IMR-90 (cell line): ENCODE measurements around the gene GPRIN2. TPM values are rescaled to one million over a fixed set of nuclear protein-coding genes. Genes with fewer than 3 reads are reported as not detected.

ENCODE experiments used
- ATAC-seq: fragments of 200-7000 bp; cut with Tn5 transposase; 2 replicates; pipeline ENCODE4 v1.9.1; 2020; ENCODE audit warnings: low read depth, mild to moderate bottlenecking, moderate library complexity
- BruUV-seq: library from RNA; stranded (reverse); fragments of 400-500 nt; replicated peaks from 2 replicates; lab custom pipeline; 2021; lab: Mats Ljungman, UMichigan
- CTCF ChIA-PET: fragments of 300-600 bp; formaldehyde crosslinking; extraction: SDS; loops from one replicate; lab custom pipeline; 2021; ENCODE audit warnings: antibody characterized with exemption; lab: Yijun Ruan, JAX
- POLR2A ChIA-PET: fragments of 300-600 bp; sonication (Branson Sonifier 250); formaldehyde crosslinking; loops from one replicate; lab custom pipeline; 2022; ENCODE audit warnings: antibody characterized with exemption; ENCODE audit not compliant: unreplicated experiment; lab: Charles Lee
- DNase-seq: peaks from one replicate; pipeline ENCODE4 v3.0.0; 2013
- H2AFZ ChIP-seq: replicated peaks from 2 replicates; pipeline ENCODE3; 2013; ENCODE audit warnings: low read length, mild to moderate bottlenecking; ENCODE audit not compliant: poor library complexity
- H2AK5ac ChIP-seq: 2 replicates; pipeline ENCODE4 v1.6.1; 2013; ENCODE audit warnings: low read depth, low read length, inconsistent platforms
- H2AK9ac ChIP-seq: replicated peaks from 2 replicates; pipeline ENCODE3; 2013; ENCODE audit warnings: mild to moderate bottlenecking, low read depth, low read length, moderate library complexity; ENCODE audit not compliant: poor library complexity
- H2BK120ac ChIP-seq: 2 replicates; pipeline ENCODE4 v1.6.1; 2013; ENCODE audit warnings: low read depth, low read length, inconsistent platforms
- H2BK15ac ChIP-seq: 3 replicates; pipeline ENCODE4 v1.6.1; 2013; ENCODE audit warnings: low read depth, low read length, inconsistent platforms
- H2BK20ac ChIP-seq: 2 replicates; pipeline ENCODE4 v1.6.1; 2013; ENCODE audit warnings: low read depth, mild to moderate bottlenecking, inconsistent platforms, low read length, moderate library complexity
- H2BK5ac ChIP-seq: 2 replicates; pipeline ENCODE4 v1.6.1; 2013; ENCODE audit warnings: mild to moderate bottlenecking, low read depth, low read length, inconsistent platforms; ENCODE audit not compliant: poor library complexity, severe bottlenecking
- H3K14ac ChIP-seq: replicated peaks from 2 replicates; pipeline ENCODE4 v1.6.1; 2013; ENCODE audit warnings: low read depth, low read length, inconsistent platforms
- H3K18ac ChIP-seq: 2 replicates; pipeline ENCODE4 v1.6.1; 2013; ENCODE audit warnings: low read depth, low read length, control low read depth
- H3K23ac ChIP-seq: 2 replicates; pipeline ENCODE4 v1.6.1; 2013; ENCODE audit warnings: low read depth, low read length, inconsistent platforms
- H3K27ac ChIP-seq: 2 replicates; pipeline ENCODE4 v1.5.1; 2013; ENCODE audit warnings: mild to moderate bottlenecking, control low read depth, low read length; ENCODE audit not compliant: insufficient read depth
- H3K27me3 ChIP-seq: 2 replicates; pipeline ENCODE4 v1.6.1; 2013; ENCODE audit warnings: low read length; ENCODE audit not compliant: control insufficient read depth, insufficient read depth
- H3K36me3 ChIP-seq: 2 replicates; pipeline ENCODE4 v1.6.1; 2013; ENCODE audit warnings: low read length, mixed read lengths; ENCODE audit not compliant: control insufficient read depth, insufficient read depth
- H3K4ac ChIP-seq: 2 replicates; pipeline ENCODE4 v1.6.1; 2013; ENCODE audit warnings: low read depth, low read length, inconsistent platforms
- H3K4me1 ChIP-seq: 2 replicates; pipeline ENCODE4 v1.6.1; 2013; ENCODE audit warnings: low read length, mixed read lengths; ENCODE audit not compliant: control insufficient read depth, insufficient read depth
- H3K4me2 ChIP-seq: 2 replicates; pipeline ENCODE4 v1.6.1; 2013; ENCODE audit warnings: low read depth, mild to moderate bottlenecking, control low read depth, low read length, moderate library complexity
- H3K4me3 ChIP-seq: 2 replicates; pipeline ENCODE4 v1.5.1; 2013; ENCODE audit warnings: low read depth, mild to moderate bottlenecking, control low read depth, low read length, moderate library complexity; ENCODE audit not compliant: insufficient read depth
- H3K56ac ChIP-seq: 2 replicates; pipeline ENCODE4 v1.6.1; 2013; ENCODE audit warnings: low read length, inconsistent platforms; ENCODE audit not compliant: insufficient read depth; ENCODE audit errors: extremely low read depth
- H3K79me1 ChIP-seq, 2 experiments: 2 replicates each; pipeline ENCODE4 v1.6.1; 2013; ENCODE audit warnings: low read length in 2 of 2, inconsistent platforms in 1 of 2, low read depth in 1 of 2
- H3K9ac ChIP-seq: 2 replicates; pipeline ENCODE4 v1.6.1; 2013; ENCODE audit warnings: low read depth, low read length, control low read depth
- H3K9me1 ChIP-seq: 2 replicates; pipeline ENCODE4 v1.6.1; 2013; ENCODE audit warnings: low read length, inconsistent platforms; ENCODE audit not compliant: insufficient read depth
- H3K9me3 ChIP-seq: 2 replicates; pipeline ENCODE4 v1.6.1; 2013; ENCODE audit warnings: low read length; ENCODE audit not compliant: control insufficient read depth, insufficient read depth
- H4K20me1 ChIP-seq: 2 replicates; pipeline ENCODE4 v1.6.1; 2013; ENCODE audit warnings: low read length, inconsistent platforms; ENCODE audit not compliant: insufficient read depth
- H4K5ac ChIP-seq: 2 replicates; pipeline ENCODE4 v1.6.1; 2013; ENCODE audit warnings: mild to moderate bottlenecking, low read depth, low read length, control low read depth
- H4K8ac ChIP-seq, 2 experiments: 2 replicates each; pipeline ENCODE4 v1.6.1; 2013; ENCODE audit warnings: low read depth in 2 of 2, low read length in 2 of 2, control low read depth in 1 of 2, inconsistent platforms in 1 of 2
- H4K91ac ChIP-seq: 2 replicates; pipeline ENCODE4 v1.6.1; 2013; ENCODE audit warnings: low read depth, low read length, inconsistent platforms; ENCODE audit not compliant: insufficient read depth
- BHLHE40 ChIP-seq: fragments of 150-350 bp; IDR thresholded peaks from 2 replicates; pipeline ENCODE4 v1.6.1; 2016; ENCODE audit warnings: mild to moderate bottlenecking, low read depth, low read length
- CEBPB ChIP-seq: IDR thresholded peaks from 2 replicates; pipeline ENCODE4 v1.6.1; 2012; ENCODE audit warnings: low read depth, low read length, improper control_type of control experiment
- MAFK ChIP-seq: IDR thresholded peaks from 2 replicates; pipeline ENCODE4 v1.6.1; 2012; ENCODE audit warnings: low read depth, low read length, improper control_type of control experiment
- MAZ ChIP-seq: IDR thresholded peaks from 2 replicates; pipeline ENCODE4 v1.6.1; 2012; ENCODE audit warnings: low read depth, mild to moderate bottlenecking, low read length, improper control_type of control experiment, moderate library complexity, borderline replicate concordance
- POLR2A ChIP-seq: IDR thresholded peaks from 2 replicates; pipeline ENCODE4 v1.6.1; 2012; ENCODE audit warnings: mild to moderate bottlenecking, low read depth, low read length
- RAD21 ChIP-seq: IDR thresholded peaks from 2 replicates; pipeline ENCODE4 v1.6.1; 2012; ENCODE audit warnings: low read length, improper control_type of control experiment
- RFX5 ChIP-seq: IDR thresholded peaks from 2 replicates; pipeline ENCODE4 v1.8.0; 2012; ENCODE audit warnings: low read depth, mild to moderate bottlenecking, low read length, moderate library complexity
- WGBS, 2 experiments: methylation state at CpG; one replicate each; pipeline versions ENCODE4 v1.1.5 to v1.1.7; 2013; ENCODE audit warnings: missing lambda C conversion rate in 2 of 2; ENCODE audit not compliant: insufficient read length in 1 of 2; ENCODE audit errors: extremely low coverage in 2 of 2; 5-methylcytosine and 5-hydroxymethylcytosine counted together
- dilution Hi-C: fragments of 300-500 bp; cut with HindIII; formaldehyde crosslinking; loops from one replicate; pipeline ENCODE4 v1.14.3; 2018; ENCODE audit warnings: low sequenced_read_pairs; ENCODE audit not compliant: unreplicated experiment
- in situ Hi-C: fragments of 300-500 bp; cut with MboI; formaldehyde crosslinking; loops from 3 replicates; pipeline ENCODE4 v1.14.3; 2019; ENCODE audit warnings: low sequenced_read_pairs, inconsistent platforms, mixed read lengths
- intact Hi-C: fragments of 100-400 bp; cut with micrococcal nuclease; formaldehyde crosslinking; loops from 2 replicates; pipeline ENCODE4 v1.10.0; 2022
- polyA plus RNA-seq, 3 experiments: library from polyadenylated mRNA; depleted of rRNA; stranded (reverse); fragments of >200 nt; gene quantifications; 2 replicates each; pipeline ENCODE4 v1.2.3, GENCODE V29; 2012; ENCODE audit warnings: low replicate concordance in 1 of 3
- total RNA-seq: library from RNA; depleted of rRNA; stranded (reverse); fragments of >200 nt; gene quantifications from 2 replicates; pipeline ENCODE4 v1.2.3, GENCODE V29; 2012
- TF ChIP-seq, protein P1 (sequence below): fragments of 150-350 bp; IDR thresholded peaks from 2 replicates; pipeline ENCODE4 v1.6.1; 2017; ENCODE audit warnings: mild to moderate bottlenecking, antibody characterized with exemption, low read length, low read depth

Gene GPRIN2
- total and polyA plus RNA-seq, 2 of the 4 experiments (the other 2 are of a cell fraction) = under 0.01 TPM; not detected in 1

DNA sequence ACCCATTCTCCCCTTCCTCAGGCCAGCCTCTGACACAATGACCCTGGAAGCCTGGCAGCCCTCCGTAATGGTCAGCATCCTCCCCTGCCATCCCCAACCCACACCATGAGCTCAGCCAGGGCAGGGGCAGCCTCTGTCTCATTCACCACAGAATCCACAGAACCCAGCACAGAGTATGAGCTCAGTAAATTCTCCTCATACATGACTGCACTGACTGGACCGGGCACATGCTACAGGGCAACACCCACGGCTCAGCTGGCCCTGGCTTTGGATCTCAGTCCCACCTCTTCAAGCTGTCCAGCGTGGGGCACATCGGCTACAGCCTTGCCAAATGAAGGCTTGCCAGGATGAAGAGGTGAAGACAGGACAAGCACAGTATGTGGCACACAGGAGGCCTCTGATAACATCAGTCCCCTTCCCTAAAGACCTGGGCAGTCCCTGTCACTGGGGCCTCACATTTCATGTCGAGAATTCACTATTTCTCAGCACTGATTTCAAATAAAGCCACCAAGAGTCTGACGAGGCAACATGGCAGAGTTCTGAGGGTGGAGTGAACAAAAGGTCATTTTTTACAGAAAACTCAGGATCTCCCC lies 7.9 kb downstream of the GPRIN2 start:
- Histone ChIP-seq H3K4ac (no peak overlapping the region), H2AK9ac (peak overlapping the region; percentile 10), H3K9me1 (peaks cover 9% of the 10 kb centered on the region; the same call in 1 of the 2 replicates), H2BK120ac (no peak overlapping the region), H3K56ac (no peak overlapping the region), H4K91ac (no peak overlapping the region), H3K36me3 (no peaks in the 10 kb centered on the region), H2AK5ac (no peak overlapping the region), H3K23ac (no peak overlapping the region), H3K4me1 (no peaks in the 10 kb centered on the region), H2BK20ac (no peak overlapping the region), H2AFZ (no peak overlapping the region), H4K20me1 (no peaks in the 10 kb centered on the region), H3K79me1 (no peaks in the 10 kb centered on the region), H2BK15ac (no peak overlapping the region; the same call in 2 of the 3 replicates), H3K4me2 (no peak overlapping the region), H3K9me3 (no peaks in the 10 kb centered on the region), H2BK5ac (no peak overlapping the region), H3K14ac (no peak overlapping the region), H3K27me3 (peaks cover 11% of the 10 kb centered on the region), H3K27ac (no peak overlapping the region), H3K9ac (no peak overlapping the region), H4K5ac (no peak overlapping the region), H4K8ac (no peak overlapping the region), H3K4me3 (no peak overlapping the region), H3K18ac (no peak overlapping the region)
- ATAC-seq (peak; percentile 52), DNase-seq (peak; percentile 51)
- TF ChIP-seq, protein P1, sequence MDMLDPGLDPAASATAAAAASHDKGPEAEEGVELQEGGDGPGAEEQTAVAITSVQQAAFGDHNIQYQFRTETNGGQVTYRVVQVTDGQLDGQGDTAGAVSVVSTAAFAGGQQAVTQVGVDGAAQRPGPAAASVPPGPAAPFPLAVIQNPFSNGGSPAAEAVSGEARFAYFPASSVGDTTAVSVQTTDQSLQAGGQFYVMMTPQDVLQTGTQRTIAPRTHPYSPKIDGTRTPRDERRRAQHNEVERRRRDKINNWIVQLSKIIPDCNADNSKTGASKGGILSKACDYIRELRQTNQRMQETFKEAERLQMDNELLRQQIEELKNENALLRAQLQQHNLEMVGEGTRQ = no peak
- TF ChIP-seq CEBPB (no peak), RAD21 (no peak), POLR2A (no peak), MAFK (no peak), BHLHE40 (peak; percentile 33; the same call in 1 of the 2 replicates), MAZ (0 out of 2 replicates have a peak, but pooled peaks have one; percentile 15), RFX5 (no peak)
- intact Hi-C loops = no loop called here
- in situ Hi-C loops = loop anchor here (25.0 kb wide), 2 partner anchors 864 to 1561 kb away; partner anchors contain the start of gene DEPP1
- POLR2A ChIA-PET = no interaction called here
- no TSS peak for BruUV-seq
- CTCF ChIA-PET = no interaction called here
- dilution Hi-C loops = no loop called here
- WGBS, 2 experiments = 69% methylated on average over 5 of the region's 7 CpGs; no CpG with 5 or more reads in 1 of the 2 experiments
